HEK293 (cell line): ENCODE results near the gene RNF144A.

Experiments
- CTCF ChIP-seq: fragments of 450-650 bp; formaldehyde crosslinking; IDR thresholded peaks from 2 replicates; pipeline ENCODE4 v1.5.1; 2016; ENCODE audit warnings: missing biosample characterization, missing genetic modification characterization
- KLF10 ChIP-seq: fragments of 450-650 bp; IDR thresholded peaks from 2 replicates; pipeline ENCODE4 v1.5.1; 2018; ENCODE audit warnings: missing biosample characterization, mild to moderate bottlenecking, missing genetic modification characterization
- RBAK ChIP-seq: fragments of 450-650 bp; formaldehyde crosslinking; IDR thresholded peaks from 2 replicates; pipeline ENCODE4 v1.5.1; 2016; ENCODE audit warnings: missing biosample characterization, missing genetic modification characterization
- ZNF133 ChIP-seq: fragments of 450-650 bp; formaldehyde crosslinking; IDR thresholded peaks from 2 replicates; pipeline ENCODE4 v1.5.1; 2016; ENCODE audit warnings: missing biosample characterization, missing genetic modification characterization
- ZNF654 ChIP-seq: fragments of 450-650 bp; formaldehyde crosslinking; IDR thresholded peaks from 2 replicates; pipeline ENCODE4 v1.5.1; 2016; ENCODE audit warnings: low read depth, missing biosample characterization, missing genetic modification characterization

GRCh38 chr2:7018282-7018701 lies 101.1 kb downstream of the RNF144A start:
- no peak for TF ChIP-seq KLF10 (tag by site-specific recombination)
- TF ChIP-seq ZNF133: no peak
- TF ChIP-seq ZNF654 (tag by site-specific recombination): no peak
- no peak for TF ChIP-seq RBAK (tag by site-specific recombination)
- no peak for TF ChIP-seq CTCF
